GM12873 (cell line): ENCODE measurements around the gene KIAA1586.
"Not testable (repeated sequence)": the region's sequence is repeated elsewhere in the genome, so short reads cannot be mapped to it uniquely, and the experiment has no call there.

ENCODE experiments used
- TF ChIP-seq, protein P1 (sequence below): IDR thresholded peaks from 2 replicates; pipeline ENCODE4 v1.5.1; 2012; ENCODE audit warnings: low read depth, mild to moderate bottlenecking, moderate library complexity, low read length, control low read depth; ENCODE audit not compliant: insufficient read depth; ENCODE audit errors: missing control alignments

The KIAA1586 gene, protein sequence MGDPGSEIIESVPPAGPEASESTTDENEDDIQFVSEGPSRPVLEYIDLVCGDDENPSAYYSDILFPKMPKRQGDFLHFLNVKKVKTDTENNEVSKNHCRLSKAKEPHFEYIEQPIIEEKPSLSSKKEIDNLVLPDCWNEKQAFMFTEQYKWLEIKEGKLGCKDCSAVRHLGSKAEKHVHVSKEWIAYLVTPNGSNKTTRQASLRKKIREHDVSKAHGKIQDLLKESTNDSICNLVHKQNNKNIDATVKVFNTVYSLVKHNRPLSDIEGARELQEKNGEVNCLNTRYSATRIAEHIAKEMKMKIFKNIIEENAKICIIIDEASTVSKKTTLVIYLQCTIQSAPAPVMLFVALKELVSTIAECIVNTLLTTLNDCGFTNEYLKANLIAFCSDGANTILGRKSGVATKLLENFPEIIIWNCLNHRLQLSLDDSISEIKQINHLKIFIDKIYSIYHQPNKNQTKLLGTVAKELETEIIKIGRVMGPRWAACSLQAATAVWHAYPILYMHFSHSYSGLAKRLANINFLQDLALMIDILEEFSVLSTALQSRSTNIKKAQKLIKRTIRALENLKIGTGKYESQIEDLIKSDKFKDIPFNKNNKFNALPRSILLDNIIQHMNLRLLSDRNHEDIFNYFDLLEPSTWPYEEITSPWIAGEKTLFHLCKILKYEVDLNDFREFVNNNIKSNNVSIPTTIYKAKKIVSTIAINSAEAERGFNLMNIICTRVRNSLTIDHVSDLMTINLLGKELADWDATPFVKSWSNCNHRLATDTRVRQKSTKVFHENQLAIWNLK

DNA sequence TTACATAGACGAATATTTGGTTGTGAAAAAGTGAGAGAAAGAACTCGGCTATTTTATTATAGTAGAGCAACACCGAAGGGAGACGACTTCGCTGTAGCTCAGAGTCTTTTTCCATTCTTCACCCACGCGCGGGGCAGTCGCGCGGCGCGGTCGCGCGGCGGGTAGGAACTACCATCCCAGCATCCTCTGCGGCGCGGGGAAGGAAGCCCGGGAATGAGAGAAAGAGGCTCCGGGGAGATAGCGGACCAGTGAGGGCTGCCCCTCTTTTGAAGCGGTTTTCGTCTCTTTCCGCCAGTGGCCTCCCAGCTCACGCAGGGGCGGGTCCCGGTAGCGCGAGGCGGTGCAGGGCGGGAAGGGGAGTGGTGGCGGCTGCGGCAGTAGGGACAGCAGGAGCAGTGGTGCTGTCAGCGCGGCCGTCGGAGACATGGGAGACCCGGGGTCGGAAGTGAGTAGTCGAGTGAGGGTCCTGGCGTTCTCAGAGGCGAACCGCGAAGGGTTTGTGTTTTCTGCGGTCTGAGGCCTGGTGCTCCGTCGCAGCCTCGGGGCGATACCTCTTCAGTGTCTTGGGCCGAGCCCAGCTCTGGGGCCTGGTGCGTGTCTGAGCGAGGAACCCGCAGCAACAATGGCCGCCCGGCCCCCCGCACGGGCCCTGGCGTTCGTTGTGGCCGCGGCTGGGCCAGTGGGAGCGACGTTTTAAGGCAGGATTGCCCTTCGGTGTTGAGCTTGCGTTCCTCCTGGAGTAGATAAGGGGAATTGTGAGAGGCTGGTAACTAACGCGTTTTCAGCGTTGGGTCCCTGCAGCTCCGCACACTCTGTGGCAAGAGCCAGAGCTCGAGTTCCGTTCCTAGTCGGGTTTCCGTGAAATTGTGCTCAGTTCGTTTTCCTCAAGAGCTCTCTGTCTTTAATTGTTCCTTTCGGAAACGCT, at the start of gene KIAA1586:
TSS of gene KIAA1586 (plus strand) at position 362 of the 925 bp plus-strand sequence. CDS start at position 425, 63 bp downstream.
- TF ChIP-seq, protein P1, sequence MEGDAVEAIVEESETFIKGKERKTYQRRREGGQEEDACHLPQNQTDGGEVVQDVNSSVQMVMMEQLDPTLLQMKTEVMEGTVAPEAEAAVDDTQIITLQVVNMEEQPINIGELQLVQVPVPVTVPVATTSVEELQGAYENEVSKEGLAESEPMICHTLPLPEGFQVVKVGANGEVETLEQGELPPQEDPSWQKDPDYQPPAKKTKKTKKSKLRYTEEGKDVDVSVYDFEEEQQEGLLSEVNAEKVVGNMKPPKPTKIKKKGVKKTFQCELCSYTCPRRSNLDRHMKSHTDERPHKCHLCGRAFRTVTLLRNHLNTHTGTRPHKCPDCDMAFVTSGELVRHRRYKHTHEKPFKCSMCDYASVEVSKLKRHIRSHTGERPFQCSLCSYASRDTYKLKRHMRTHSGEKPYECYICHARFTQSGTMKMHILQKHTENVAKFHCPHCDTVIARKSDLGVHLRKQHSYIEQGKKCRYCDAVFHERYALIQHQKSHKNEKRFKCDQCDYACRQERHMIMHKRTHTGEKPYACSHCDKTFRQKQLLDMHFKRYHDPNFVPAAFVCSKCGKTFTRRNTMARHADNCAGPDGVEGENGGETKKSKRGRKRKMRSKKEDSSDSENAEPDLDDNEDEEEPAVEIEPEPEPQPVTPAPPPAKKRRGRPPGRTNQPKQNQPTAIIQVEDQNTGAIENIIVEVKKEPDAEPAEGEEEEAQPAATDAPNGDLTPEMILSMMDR: not testable (repeated sequence)

DNA sequence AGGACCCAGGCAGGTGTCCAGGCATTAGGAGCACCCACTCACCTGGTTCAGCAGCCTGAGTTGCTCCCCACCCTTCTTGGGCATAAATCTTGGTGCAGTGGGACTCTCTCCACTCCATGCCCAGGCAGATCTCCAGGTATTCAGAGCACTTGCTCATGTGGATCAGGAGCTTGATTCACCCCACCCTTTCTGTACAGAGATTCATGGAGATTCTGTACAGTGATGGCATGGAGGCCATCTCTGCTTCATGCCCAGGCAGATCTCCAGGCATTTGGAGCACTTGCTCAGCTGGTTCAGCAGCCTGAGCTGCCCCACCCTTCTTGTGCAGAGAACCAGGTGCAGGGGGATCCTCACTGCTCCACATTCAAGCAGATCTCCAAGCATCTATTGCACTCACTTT, 47.4 kb upstream of the KIAA1586 start:
- TF ChIP-seq, protein P1: no peak

DNA sequence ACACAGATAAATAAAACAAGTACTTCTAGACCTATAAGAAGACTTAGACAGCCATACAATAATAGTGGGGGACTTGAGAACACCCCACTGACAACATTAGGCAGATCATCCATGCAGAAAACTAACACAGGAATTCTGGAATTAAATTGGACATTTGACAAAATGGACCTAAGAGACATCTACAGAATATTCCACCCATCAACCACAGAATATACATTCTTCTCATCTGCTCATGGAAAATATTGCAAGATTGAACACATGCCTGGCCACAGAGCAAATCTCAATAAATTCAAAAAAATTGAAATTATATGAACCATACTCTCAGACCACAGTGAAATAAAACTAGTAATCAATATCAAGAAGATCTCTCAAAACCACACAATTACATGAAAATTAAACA, 44.3 kb upstream of the KIAA1586 start:
- TF ChIP-seq, protein P1: no peak

DNA sequence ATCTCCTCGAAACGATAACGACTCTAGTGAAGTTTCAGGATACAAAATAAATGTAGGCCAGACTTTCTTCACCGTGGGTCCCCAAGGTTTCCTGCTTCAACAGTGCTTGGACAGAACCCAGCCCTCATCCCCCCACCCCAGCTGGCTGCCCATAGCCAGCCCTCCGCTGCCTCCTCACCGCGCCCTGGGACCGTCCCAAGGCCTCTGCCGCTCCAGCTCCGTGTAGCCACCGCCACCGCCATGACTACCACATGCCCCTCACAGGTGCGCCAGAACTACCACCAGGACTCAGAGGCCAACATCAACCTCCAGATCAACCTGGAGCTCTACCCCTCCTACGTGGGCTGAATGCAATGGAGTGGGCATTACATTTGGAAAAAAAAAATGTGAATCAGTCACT, 42.2 kb upstream of the KIAA1586 start:
- TF ChIP-seq, protein P1: no peak

DNA sequence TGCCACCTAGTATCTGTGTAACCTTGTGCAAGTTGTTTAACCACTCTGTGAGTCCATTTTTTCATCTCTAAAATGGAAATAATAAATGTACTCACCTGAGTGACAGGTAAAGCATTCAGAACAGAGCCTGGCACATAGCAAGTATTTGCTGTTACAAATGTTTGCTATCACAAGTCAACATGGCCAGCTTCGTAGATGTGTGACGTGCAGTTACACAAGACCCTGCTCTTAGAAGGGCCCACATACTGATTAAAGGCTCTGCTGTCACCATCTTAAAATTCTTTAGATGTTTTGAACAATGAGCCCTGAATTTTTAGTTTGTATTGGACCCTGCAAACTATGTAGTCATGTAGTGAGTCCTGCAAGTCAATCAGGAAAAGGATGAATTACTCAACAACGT, 40.4 kb upstream of the KIAA1586 start:
- TF ChIP-seq, protein P1: no peak

DNA sequence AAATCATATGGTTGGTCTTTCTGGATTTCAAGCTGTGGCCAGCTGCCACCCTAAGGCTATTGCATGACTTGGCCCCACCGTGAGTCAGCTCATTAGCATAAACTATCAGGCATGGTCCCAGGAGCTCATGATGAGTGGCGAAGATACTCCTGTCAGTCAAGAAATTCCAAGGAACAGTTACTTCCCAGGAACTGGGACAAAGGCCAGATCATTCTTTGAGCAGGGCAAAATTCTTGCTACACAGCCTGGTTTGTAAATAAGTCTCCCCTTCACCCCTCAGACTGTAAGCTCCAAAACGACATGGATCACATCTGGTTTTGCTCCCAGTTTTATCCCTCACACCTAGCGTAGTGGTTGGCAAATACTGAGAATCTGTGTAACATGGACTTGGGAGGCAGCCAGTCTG, 33.0 kb upstream of the KIAA1586 start:
- TF ChIP-seq, protein P1: no peak
